Activated T-helper 9 cell treated with anti-CD3 and anti-CD28 coated beads, Interleukin-2, amount 50 U/mL, for 16 hours (primary cell): ENCODE data around the gene CFAP251.
"Not testable (repeated sequence)": the region's sequence is repeated elsewhere in the genome, so short reads cannot be mapped to it uniquely, and the experiment has no call there.

ENCODE experiments used
- DNase-seq: peaks from one replicate; pipeline ENCODE4 v3.0.0-alpha.2; 2020; ENCODE audit warnings: low read depth

The CFAP251 gene

GRCh38 chr12:121917950-121918678 is at the start of gene CFAP251:
TSS of gene CFAP251 (plus strand) at chr12:121918592. CDS start at chr12:121921306, 2,714 bp downstream.
- peak; percentile 93 for DNase-seq

GRCh38 chr12:121869229-121869628 is 49.2 kb upstream of the CFAP251 start:
- not testable (repeated sequence) for DNase-seq

GRCh38 chr12:121871467-121871866 is 46.9 kb upstream of the CFAP251 start:
- no peak for DNase-seq

GRCh38 chr12:121872546-121873215 is 45.7 kb upstream of the CFAP251 start:
- no peak for DNase-seq

- no peak for DNase-seq
Measured at GRCh38 chr12:121873216-121873569, 45.2 kb upstream of the CFAP251 start.

GRCh38 chr12:121874071-121874470 is 44.3 kb upstream of the CFAP251 start:
- no peak for DNase-seq

GRCh38 chr12:121875582-121875981 is 42.8 kb upstream of the CFAP251 start:
- no peak for DNase-seq

GRCh38 chr12:121876080-121876447 is 42.3 kb upstream of the CFAP251 start:
- DNase-seq: not testable (repeated sequence)

- DNase-seq: no peak
Measured at GRCh38 chr12:121883315-121883660, 35.1 kb upstream of the CFAP251 start.

GRCh38 chr12:121885129-121885528 is 33.3 kb upstream of the CFAP251 start:
- not testable (repeated sequence) for DNase-seq

- DNase-seq: no peak
Measured at GRCh38 chr12:121888083-121888477, 30.3 kb upstream of the CFAP251 start.

- peak; percentile 97 for DNase-seq
Measured at GRCh38 chr12:121888478-121889273, 29.7 kb upstream of the CFAP251 start, which contains the start of gene PSMD9. TSS of gene PSMD9 (plus strand) at chr12:121888790. CDS start at chr12:121888857, 67 bp downstream.

GRCh38 chr12:121889274-121889624 is 29.1 kb upstream of the CFAP251 start:
- no peak for DNase-seq

- DNase-seq: not testable (repeated sequence)
Measured at GRCh38 chr12:121889661-121890060, 28.7 kb upstream of the CFAP251 start.

- no peak for DNase-seq
Measured at GRCh38 chr12:121892673-121893561, 25.5 kb upstream of the CFAP251 start.

GRCh38 chr12:121893961-121894460 is 24.4 kb upstream of the CFAP251 start:
- no peak for DNase-seq

GRCh38 chr12:121894633-121895032 is 23.8 kb upstream of the CFAP251 start:
- DNase-seq: no peak

- no peak for DNase-seq
Measured at GRCh38 chr12:121898287-121898686, 20.1 kb upstream of the CFAP251 start.

GRCh38 chr12:121899590-121899989 is 18.8 kb upstream of the CFAP251 start:
- no peak for DNase-seq

- DNase-seq: no peak
Measured at GRCh38 chr12:121903202-121903601, 15.2 kb upstream of the CFAP251 start.

- no peak for DNase-seq
Measured at GRCh38 chr12:121905746-121906145, 12.6 kb upstream of the CFAP251 start.

- no peak for DNase-seq
Measured at GRCh38 chr12:121908702-121909101, 9.7 kb upstream of the CFAP251 start.
